Adrenal gland (tissue), 12 donors: ENCODE data around the gene PLEKHG7. TPM values are rescaled to one million over a fixed set of nuclear protein-coding genes. Genes with fewer than 3 reads are reported as not detected.

Experiments
- DNase-seq, 7 donors: peaks; one replicate each; pipeline ENCODE4 v3.0.0-alpha.2; 2019 to 2020
- H3K27ac ChIP-seq, 5 donors: fragments of 200-600 bp; sonication (generic) in 4 of 5; 1 replicate in 3 of 5; 2 replicates in 2 of 5; pipeline versions ENCODE4 v1.5.1 to v1.8.0; 2016 to 2020; ENCODE audit warnings: mild to moderate bottlenecking in 1 of 5
- H3K27me3 ChIP-seq: fragments of 200-600 bp; 2 replicates; pipeline ENCODE4 v1.8.0; 2021
- H3K36me3 ChIP-seq, 2 donors: fragments of 200-600 bp; replicated peaks in 1 of 2; 1 replicate in 1 of 2; 2 replicates in 1 of 2; pipeline versions ENCODE4 v1.5.1 to v1.8.0; 2018 to 2022
- H3K4me1 ChIP-seq, 2 donors: fragments of 200-600 bp; replicated peaks in 1 of 2; 1 replicate in 1 of 2; 2 replicates in 1 of 2; pipeline versions ENCODE4 v1.5.1 to v1.8.0; 2018 to 2021
- H3K4me3 ChIP-seq, 4 donors: fragments of 200-600 bp; sonication (generic) in 3 of 4; one replicate each; pipeline ENCODE4 v1.5.1; 2016 to 2018
- H3K9me3 ChIP-seq, 3 donors: fragments of 200-600 bp; sonication (generic) in 1 of 3; replicated peaks in 1 of 3; 1 replicate in 2 of 3; 2 replicates in 1 of 3; pipeline versions ENCODE4 v1.5.1 to v1.8.0; 2016 to 2021
- CTCF ChIP-seq, 6 experiments: fragments of 450-650 bp in 4 of 6; fragments of 200-600 bp in 2 of 6; sonication (generic) in 1 of 6; IDR thresholded peaks; 1 replicate in 5 of 6; 2 replicates in 1 of 6; pipeline versions ENCODE4 v1.5.1 to v1.8.0; 2016 to 2021; ENCODE audit warnings: antibody characterized with exemption in 6 of 6, mild to moderate bottlenecking in 2 of 6, moderate library complexity in 1 of 6
- POLR2A ChIP-seq, 2 donors: fragments of 450-650 bp; IDR thresholded peaks; one replicate each; pipeline ENCODE4 v1.6.1; 2017; ENCODE audit warnings: antibody characterized with exemption in 2 of 2, mild to moderate bottlenecking in 2 of 2, moderate library complexity in 1 of 2
- WGBS, 4 donors: extraction: QIAGEN DNeasy Blood & Tissue Kit in 2 of 4; methylation state at CpG; one replicate each; pipeline versions ENCODE4 v1.1.5 to v1.1.7; 2013 to 2017; 5-methylcytosine and 5-hydroxymethylcytosine counted together
- intact Hi-C, 2 donors: fragments of 100-400 bp; cut with DNase I; formaldehyde crosslinking; loops; one replicate each; pipeline versions ENCODE4 v1.14.1 to v1.15.0; 2022 to 2023
- polyA plus RNA-seq, 3 donors: library from polyadenylated mRNA; stranded (reverse); fragments of 200-250 nt in 2 of 3; fragments of 350-450 nt in 1 of 3; fragmentation: Illumina TruSeq in 1 of 3; extraction: RNeasy Lipid Tissue Mini Kit (QIAGEN cat#74804) in 1 of 3; gene quantifications; one replicate each; pipeline ENCODE4 v1.2.3, GENCODE V29; 2013 to 2014
- total RNA-seq, 9 donors: library from RNA; depleted of rRNA in 4 of 9; stranded (reverse); fragments of >200 nt in 4 of 9; fragments of 120-200 nt in 1 of 9; fragmentation: NEBNext Ultra II Directional in 1 of 9; extraction: Animal tissue kit (Norgen Biotek cat#: 25700) in 1 of 9; gene quantifications; one replicate each; pipeline versions ENCODE4 v1.1.0 to v1.2.4, GENCODE V29; 2013 to 2023
- donor health status: healthy with polysubstance abuse.
- donor health status: Bipolar disorder and iron deficiency.
- donor health status: DM: yes; HTN: yes; CAD: no.
- donor health status: DM: no; HTN: no; CAD: no.
- donor health status: DM: no; HTN: no; CAD: no.
- donor health status: DM: yes; HTN: yes; CAD: no.

PLEKHG7 gene
- total and polyA plus RNA-seq, 12 donors: not detected

- no peak for TF ChIP-seq CTCF (IDR thresholded peaks at IDR 0.05)
- no peak for TF ChIP-seq POLR2A (IDR thresholded peaks at IDR 0.05)
- H3K9me3 ChIP-seq: no peaks in the 10 kb centered on the region
- H3K4me3 ChIP-seq: no peak overlapping the region
- DNase-seq: no peak
- intact Hi-C loops: no loop called here
- WGBS, 4 donors: 88 to 93% (median 92%) methylated on average over 5 of the region's 5 CpGs
- H3K27ac ChIP-seq: no peak overlapping the region
- no peaks in the 10 kb centered on the region for H3K27me3 ChIP-seq
- peaks cover 0 to 4% of the 10 kb centered on the region in 2 donors for H3K4me1 ChIP-seq
- no peaks in the 10 kb centered on the region for H3K36me3 ChIP-seq
Observed at GRCh38 chr12:92732216-92732615, 29.4 kb downstream of the PLEKHG7 start.

GRCh38 chr12:92732716-92733115 lies 29.9 kb downstream of the PLEKHG7 start:
- intact Hi-C loops: no loop called here
- no peaks in the 10 kb centered on the region for H3K27me3 ChIP-seq

GRCh38 chr12:92733181-92733580 lies 30.4 kb downstream of the PLEKHG7 start:
- Histone ChIP-seq H3K27me3 (no peaks in the 10 kb centered on the region), H3K4me3 (no peak overlapping the region), H3K27ac (no peak overlapping the region), H3K4me1 (peaks cover 0 to 4% of the 10 kb centered on the region in 2 donors), H3K36me3 (no peaks in the 10 kb centered on the region), H3K9me3 (no peaks in the 10 kb centered on the region)
- DNase-seq: no peak
- 74 to 81% (median 77%) methylated on average over 6 of the region's 6 CpGs for WGBS, 4 donors
- TF ChIP-seq CTCF (IDR thresholded peaks at IDR 0.05): no peak
- no peak for TF ChIP-seq POLR2A (IDR thresholded peaks at IDR 0.05)
- intact Hi-C loops: no loop called here

More at GRCh38 chr12:92732716-92733115, 29.9 kb downstream of the PLEKHG7 start:
- Histone ChIP-seq H3K36me3 (no peaks in the 10 kb centered on the region), H3K4me1 (peaks cover 0 to 4% of the 10 kb centered on the region in 2 donors), H3K4me3 (no peak overlapping the region), H3K27ac (no peak overlapping the region), H3K9me3 (no peaks in the 10 kb centered on the region)
- WGBS, 4 donors: 77 to 89% (median 89%) methylated on average over 6 of the region's 6 CpGs
- no peak for DNase-seq
- no peak for TF ChIP-seq CTCF (IDR thresholded peaks at IDR 0.05)

- H3K9me3 ChIP-seq: no peaks in the 10 kb centered on the region
- H3K27me3 ChIP-seq: no peaks in the 10 kb centered on the region
- DNase-seq: no peak
- TF ChIP-seq POLR2A (IDR thresholded peaks at IDR 0.05) (no peak), CTCF (IDR thresholded peaks at IDR 0.05) (no peak)
- H3K4me3 ChIP-seq: no peak overlapping the region
- WGBS, 4 donors: 76 to 82% (median 79%) methylated on average over 2 to 3 of the region's 3 CpGs
- H3K27ac ChIP-seq: no peak overlapping the region
- intact Hi-C loops: no loop called here
- H3K4me1 ChIP-seq: peaks cover 0 to 4% of the 10 kb centered on the region in 2 donors
- no peaks in the 10 kb centered on the region for H3K36me3 ChIP-seq
Observed at GRCh38 chr12:92733661-92734060, 30.9 kb downstream of the PLEKHG7 start.
